Fibroblast of peridontal ligament (primary cell): Measurements from ENCODE around the gene MARCHF3.
"Not testable (repeated sequence)": the region's sequence is repeated elsewhere in the genome, so short reads cannot be mapped to it uniquely, and the experiment has no call there.

Source experiments
- DNase-seq: peaks from one replicate; pipeline ENCODE4 v3.0.0-alpha.2; 2010; ENCODE audit errors: extremely low read depth

Gene MARCHF3

GRCh38 chr5:127030259-127031146 is at the start of gene MARCHF3:
Gene MARCHF3 (minus strand): TSS chr5:127030558. CDS start chr5:126918171, 112,387 bp downstream.
- peak; percentile 89 for DNase-seq

DNA sequence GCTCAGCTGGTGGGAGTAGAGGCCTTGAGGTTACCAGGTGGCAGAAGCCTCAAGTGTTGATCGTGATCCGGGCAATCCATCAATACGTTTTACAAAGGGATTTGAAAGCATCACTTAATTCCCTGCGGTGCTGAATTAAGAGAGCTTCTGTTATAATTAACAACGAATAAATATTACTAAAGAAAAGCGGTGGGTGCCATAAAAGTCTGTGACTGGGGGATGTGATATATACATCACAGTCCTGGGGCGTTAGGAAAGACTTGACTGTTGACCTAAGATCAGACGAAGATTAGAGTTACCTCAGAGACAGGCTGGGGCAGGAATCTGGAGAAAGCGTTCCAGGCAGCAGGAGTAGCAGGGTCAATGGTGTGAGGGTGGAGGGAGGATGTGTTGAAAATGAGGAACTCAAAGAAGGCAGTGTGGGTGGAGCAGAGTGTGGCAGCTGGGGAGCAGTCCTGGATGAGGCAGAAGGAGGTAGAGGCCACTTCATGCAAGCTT is 49.7 kb upstream of the MARCHF3 start:
- DNase-seq, result no peak

- DNase-seq, result no peak
These were observed 47.0 kb upstream of the MARCHF3 start for GRCh38 chr5:127077366-127077765.

DNA sequence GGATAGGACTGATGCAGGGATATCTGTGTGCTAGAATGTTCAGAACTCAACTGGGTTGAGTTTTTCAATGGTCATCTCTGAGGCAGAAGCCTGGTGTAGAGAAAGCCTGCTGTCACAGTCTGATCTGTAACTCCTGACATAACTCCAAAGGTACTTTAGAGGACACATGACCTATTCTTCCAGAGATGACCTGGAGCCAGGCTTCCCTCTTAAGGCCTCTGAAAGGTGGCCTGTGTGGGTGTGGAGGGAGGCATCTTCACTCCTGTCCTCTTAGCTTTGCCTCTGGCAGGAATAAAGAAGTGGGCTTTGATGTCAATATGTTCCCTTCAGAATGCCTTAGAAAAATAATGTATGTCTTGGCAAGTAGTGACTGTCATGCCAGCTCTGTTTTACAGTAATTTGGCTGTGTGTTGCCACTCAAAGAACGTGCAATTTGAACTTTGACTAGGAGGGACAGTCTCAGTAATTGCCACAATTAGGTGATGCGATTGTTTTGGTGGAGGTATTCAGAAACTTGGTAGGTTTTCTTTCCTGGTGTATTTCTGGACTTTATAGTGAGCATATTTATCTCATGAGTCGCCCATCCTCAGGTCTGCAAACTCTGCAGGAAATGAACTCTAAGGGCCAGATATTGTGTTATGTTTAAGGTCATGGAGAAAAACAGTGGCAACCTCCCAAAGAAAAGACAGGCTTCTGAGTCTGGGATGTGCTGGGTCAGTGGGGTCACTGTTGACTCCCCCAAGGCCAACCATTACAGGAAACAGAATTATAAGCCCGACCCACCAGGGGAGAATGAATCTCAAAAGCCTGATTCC is 46.2 kb upstream of the MARCHF3 start:
- DNase-seq, result no peak

DNA sequence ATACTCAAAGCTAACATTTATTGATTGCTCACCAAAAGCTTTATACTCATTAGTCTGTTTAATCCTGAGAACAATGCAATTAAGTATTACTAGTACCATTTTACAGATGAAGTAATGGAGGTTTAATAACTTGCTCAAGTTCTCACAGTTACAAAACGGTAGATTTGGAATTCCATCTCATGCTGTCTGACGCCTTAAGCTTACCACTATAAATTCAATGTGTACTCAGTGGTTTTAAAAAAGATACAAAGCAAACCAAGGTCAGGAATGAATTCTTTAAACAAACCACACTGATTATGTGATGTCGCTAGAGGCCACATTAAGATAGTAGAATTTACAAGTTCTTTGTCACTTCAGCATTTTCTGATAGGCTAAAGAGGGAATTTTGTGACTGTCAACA is 44.1 kb upstream of the MARCHF3 start:
- peak; percentile 18 for DNase-seq

DNA sequence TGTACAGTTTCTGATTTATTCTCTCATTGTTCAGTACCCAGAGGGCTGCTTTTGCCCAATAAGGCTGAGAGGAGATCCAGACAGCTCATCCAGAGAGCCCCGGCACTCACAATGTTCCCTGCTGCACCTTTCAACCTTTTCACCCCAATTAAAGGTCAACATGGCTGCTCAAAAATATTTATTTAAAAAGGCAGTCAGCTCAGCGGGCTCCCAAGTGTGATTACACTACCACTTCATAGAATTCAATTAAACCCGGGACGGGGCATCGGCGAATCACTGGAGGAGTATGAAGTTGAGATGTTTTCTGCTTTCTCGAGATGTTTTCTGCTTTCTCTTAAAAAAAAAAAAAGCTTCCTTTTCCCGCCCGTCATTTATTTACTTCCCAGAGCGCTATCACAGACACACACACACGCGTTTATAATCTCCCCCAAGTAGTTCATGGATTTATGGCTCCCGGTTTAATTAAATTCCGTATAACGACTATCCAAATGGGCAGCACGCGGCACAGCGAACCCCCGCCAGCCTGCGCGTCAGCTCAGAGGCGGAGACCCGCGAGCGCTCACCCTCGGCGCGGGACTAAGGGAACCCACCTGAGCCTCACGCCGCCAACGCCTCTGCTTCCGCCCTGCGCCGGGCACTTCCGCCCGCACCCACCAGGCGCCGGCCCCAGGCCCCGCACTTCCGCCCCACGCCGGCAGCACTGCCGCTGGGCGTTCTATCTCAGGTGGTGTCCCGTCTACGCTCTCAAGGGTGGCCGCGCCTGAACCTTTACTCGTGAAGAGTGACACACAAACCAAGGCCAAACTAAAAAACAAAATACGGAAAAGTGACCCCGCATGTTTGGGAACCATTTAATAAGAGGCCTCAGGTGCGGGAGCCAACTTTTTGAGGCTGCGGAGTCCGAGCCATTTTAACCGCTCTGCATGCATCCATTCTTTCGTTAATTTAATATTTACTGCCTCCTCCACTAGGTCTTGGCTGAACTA is 42.8 kb upstream of the MARCHF3 start, which contains the start of gene C5orf63:
TSS of gene C5orf63 (minus strand) at position 642 of the 986 bp plus-strand sequence. CDS start 14,507 bp downstream, outside the sequence.
- peak; percentile 19 for DNase-seq

DNA sequence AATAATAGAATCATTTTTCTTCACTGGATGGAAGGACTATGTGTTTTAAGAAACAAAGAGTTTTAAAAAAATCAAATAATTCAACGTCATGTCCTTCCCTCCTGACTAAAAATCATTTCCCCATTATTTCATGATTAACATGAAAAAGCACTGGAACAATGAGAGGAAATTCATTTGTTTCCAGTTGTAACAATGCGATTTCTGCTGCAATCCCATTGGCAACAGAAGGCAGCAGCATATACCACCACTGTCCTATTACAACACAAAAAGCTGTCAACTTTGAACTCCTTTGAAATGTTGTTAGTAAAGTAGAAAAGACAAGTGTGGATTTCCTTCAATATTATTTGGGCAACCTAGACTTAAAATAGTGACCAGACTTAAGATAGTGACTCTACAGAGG is 39.9 kb upstream of the MARCHF3 start:
- DNase-seq, result no peak

DNA sequence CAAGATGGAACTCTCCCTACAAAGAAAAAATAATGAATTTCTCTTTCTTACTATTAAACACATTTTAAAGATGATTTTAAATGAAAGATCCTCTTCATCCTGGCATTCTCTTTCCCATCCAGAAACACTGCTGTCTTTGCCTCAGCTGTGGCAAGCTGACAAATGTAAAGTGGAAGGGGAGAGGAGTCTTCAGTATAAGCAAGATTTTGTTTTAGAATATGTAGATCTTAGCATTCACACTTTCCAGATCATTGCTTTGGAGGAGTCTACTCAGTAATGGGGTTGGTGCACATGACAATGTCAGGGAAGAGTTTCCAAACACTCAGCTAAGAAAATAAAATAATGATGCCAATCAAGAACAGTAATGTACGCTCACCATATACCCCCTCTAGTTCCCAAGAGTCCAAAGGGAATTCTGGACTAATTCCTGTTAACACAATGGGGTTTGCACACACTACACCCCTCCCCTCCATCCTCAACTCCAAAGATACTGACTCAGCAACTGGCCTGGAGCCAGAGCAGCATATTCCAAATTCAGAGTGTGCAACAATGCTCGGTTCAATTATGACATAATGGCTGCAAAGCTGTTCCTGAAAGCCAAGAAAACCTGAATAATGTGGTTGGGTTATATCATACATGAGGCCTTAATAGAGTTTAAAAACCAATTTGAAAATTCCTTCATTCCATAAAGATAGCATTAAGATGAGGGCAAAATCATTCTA is 38.3 kb upstream of the MARCHF3 start:
- DNase-seq, result peak; percentile 76

- no peak for DNase-seq
These were observed 36.4 kb upstream of the MARCHF3 start for GRCh38 chr5:127066721-127067120.

- no peak for DNase-seq
These were observed 34.0 kb upstream of the MARCHF3 start for GRCh38 chr5:127064253-127064840.

DNA sequence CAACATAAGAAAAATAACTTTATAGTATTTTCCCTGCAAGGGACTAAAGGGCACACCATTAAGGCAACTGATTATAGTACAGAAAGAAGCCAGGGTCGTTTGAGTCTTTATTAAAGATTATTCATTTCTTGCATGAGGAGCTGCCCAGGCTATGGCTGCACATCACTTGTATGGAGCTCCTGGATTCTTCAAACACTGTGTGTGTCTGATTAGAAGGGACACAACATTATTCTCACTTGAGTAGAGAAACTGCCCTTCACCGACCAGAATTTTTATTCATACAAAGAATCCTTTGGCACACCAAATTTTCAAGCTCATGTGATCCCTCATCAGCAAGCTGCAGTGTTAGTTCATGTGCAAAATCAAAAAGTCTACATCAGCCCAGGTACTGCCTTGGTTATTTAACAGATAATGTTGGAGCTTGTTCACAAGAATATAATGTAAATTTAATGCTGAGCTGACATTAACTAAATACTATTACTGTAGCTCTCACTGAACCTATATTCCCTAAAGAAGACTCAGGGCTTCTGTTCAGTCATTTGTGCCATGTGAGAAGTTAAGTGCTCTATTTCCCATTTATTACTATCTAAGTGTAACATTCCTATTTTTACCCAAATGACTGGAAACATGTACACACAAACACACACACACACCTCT is 33.0 kb upstream of the MARCHF3 start:
- DNase-seq, result no peak

GRCh38 chr5:127061956-127062355 is 31.6 kb upstream of the MARCHF3 start:
- no peak for DNase-seq

DNA sequence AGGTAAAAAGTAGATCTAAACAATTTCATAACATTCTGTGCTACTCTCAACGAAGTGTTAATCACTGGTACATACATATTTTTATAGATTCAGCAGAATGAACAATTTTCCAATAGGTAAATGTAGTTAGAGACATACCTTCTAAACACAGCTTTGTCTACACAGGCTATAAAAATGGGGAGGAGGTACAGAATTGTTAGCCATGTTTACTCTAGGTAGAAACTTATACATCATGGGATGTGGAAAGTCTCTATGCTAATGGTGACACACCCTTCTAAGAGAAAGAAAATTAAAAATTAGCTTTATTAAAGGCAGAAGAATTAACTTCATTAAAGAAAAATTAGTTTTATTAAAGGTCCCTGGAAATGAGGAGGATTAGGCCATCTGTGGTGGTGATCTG is 31.2 kb upstream of the MARCHF3 start:
- DNase-seq, result no peak

DNA sequence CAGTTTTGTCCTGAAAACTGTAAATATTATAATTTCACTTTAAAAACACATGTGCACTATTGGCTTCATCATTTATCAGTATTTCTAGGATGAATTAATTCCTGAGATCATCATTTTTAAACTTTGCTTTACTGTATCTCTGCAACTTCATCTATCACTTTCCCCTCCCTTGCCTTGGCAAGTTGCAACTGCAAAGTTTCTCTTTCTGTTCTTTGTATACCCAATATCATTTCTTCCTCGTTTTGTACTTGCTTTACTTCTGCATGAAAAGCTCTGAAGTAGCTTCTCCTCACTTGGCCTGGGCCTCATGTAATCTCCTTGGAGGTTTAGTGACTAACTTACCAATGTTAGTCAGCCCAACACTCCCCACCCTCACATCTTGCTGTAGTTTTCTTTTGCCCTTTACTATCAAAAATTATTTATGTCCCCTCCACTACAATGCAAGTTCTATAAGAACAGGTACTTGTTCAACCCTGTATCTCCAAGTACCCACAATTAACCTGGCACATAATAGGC is 30.2 kb upstream of the MARCHF3 start:
- peak; percentile 42 for DNase-seq

GRCh38 chr5:127056896-127057295 is 26.5 kb upstream of the MARCHF3 start:
- peak; percentile 57 for DNase-seq

DNA sequence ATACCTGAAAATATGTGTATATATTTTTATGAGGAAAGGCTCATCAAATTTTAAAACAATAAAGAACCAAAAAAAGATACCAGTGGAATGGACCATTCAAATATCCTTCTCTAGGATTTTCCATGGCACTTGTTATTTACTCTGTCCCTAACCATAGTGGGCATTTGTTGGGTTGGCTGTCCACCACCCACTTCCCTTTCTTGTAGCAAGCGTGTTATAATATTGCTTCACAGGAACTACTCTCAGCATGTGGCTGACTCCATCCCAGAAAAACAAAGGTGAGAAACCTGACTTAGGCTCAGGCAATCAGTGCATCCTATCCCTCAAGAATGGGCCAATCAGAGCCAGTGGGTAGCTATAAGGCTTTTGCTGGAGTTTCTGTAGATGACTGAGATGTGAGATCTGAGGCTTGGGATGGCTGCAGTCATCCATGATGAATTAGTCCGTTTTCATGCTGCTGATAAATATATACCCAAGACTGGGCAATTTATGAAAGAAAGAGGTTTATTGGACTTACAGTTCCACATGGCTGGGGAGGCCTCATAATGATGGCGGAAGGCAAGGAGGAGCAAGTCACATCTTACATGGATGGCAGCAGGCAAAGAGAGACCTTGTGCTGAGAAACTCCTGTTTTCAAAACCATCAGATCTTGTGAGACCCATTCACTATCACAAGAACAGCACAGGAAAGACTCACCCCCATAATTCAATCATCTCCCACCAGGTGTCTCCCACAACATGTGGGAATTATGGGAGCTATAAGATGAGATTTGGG is 25.7 kb upstream of the MARCHF3 start:
- no peak for DNase-seq

GRCh38 chr5:127053551-127053950 is 23.2 kb upstream of the MARCHF3 start:
- DNase-seq, result not testable (repeated sequence)

GRCh38 chr5:127053049-127053448 is 22.7 kb upstream of the MARCHF3 start:
- no peak for DNase-seq

- no peak for DNase-seq
These were observed 21.2 kb upstream of the MARCHF3 start for GRCh38 chr5:127051591-127051990.
